NCI-H748 (cell line): ENCODE results near the gene S100P.

Source experiments
- DNase-seq: peaks from one replicate; lab custom pipeline; 2025; ENCODE audit not compliant: unreplicated experiment; lab: John Stamatoyannopoulos, UW

Gene S100P

GRCh38 chr4:6695660-6696610 is 2.3 kb downstream of the S100P start:
- peak; percentile 34 for DNase-seq

GRCh38 chr4:6696611-6697010 is 2.9 kb downstream of the S100P start:
- no peak for DNase-seq

GRCh38 chr4:6697131-6697530 is 3.5 kb downstream of the S100P start:
- DNase-seq: no peak

GRCh38 chr4:6699388-6699787 is 5.7 kb downstream of the S100P start:
- DNase-seq: no peak

- DNase-seq: no peak
Observed at GRCh38 chr4:6699903-6700302, 6.2 kb downstream of the S100P start.

GRCh38 chr4:6701371-6701770 is 7.7 kb downstream of the S100P start:
- peak; percentile 17 for DNase-seq

- no peak for DNase-seq
Observed at GRCh38 chr4:6702761-6703160, 9.1 kb downstream of the S100P start.

GRCh38 chr4:6703786-6704185 is 10.1 kb downstream of the S100P start:
- no peak for DNase-seq

- no peak for DNase-seq
Observed at GRCh38 chr4:6705646-6706045, 12.0 kb downstream of the S100P start.

- DNase-seq: no peak
Observed at GRCh38 chr4:6706173-6706572, 12.5 kb downstream of the S100P start.

GRCh38 chr4:6709230-6710114 is 15.8 kb downstream of the S100P start, which contains the start of gene MRFAP1L1:
MRFAP1L1 (minus strand) TSS chr4:6709865; CDS start chr4:6709629, 236 bp downstream.
- DNase-seq: peak; percentile 96

- peak; percentile 36 for DNase-seq
Observed at GRCh38 chr4:6710282-6710681, 16.6 kb downstream of the S100P start.

GRCh38 chr4:6710996-6711395 is 17.3 kb downstream of the S100P start:
- DNase-seq: no peak

- no peak for DNase-seq
Observed at GRCh38 chr4:6714954-6715353, 21.3 kb downstream of the S100P start.

GRCh38 chr4:6715704-6716017 is 22.0 kb downstream of the S100P start:
- DNase-seq: no peak

GRCh38 chr4:6716018-6716911 is 22.6 kb downstream of the S100P start, which contains the start of gene BLOC1S4:
BLOC1S4 (plus strand) TSS chr4:6716174; CDS start chr4:6716210, 36 bp downstream.
- DNase-seq: peak; percentile 91

GRCh38 chr4:6716958-6717655 is 23.4 kb downstream of the S100P start:
- DNase-seq: no peak

GRCh38 chr4:6718932-6719610 is 25.4 kb downstream of the S100P start:
- no peak for DNase-seq

GRCh38 chr4:6719611-6720179 is 26.0 kb downstream of the S100P start:
- DNase-seq: no peak
